Activated T-cell treated with anti-CD3 and anti-CD28 coated beads, Interleukin-2, amount 50 U/mL, for 72 hours (primary cell): ENCODE results near the gene FAS. TPM values are rescaled to one million over a fixed set of nuclear protein-coding genes. Genes with fewer than 3 reads are reported as not detected.

Experiments used
- ATAC-seq, 2 donors: fragments of 150-1000 bp; cut with Tn5 transposase; replicated peaks in 1 of 2; 2 replicates each; pipeline ENCODE4 v1.10.0; 2021; ENCODE audit warnings: moderate library complexity in 2 of 2, mild to moderate bottlenecking in 1 of 2
- DNase-seq, 2 donors: peaks; one replicate each; pipeline ENCODE4 v3.0.0; 2021 to 2022; ENCODE audit warnings: mixed read lengths in 1 of 2
- H3K27ac Mint-ChIP-seq: one replicate; pipeline ENCODE4 v1.8.0; 2022; ENCODE audit warnings: mild to moderate bottlenecking, moderate library complexity, mixed read lengths
- H3K27me3 Mint-ChIP-seq: one replicate; pipeline ENCODE4 v1.8.0; 2022; ENCODE audit warnings: low read depth, mixed read lengths
- H3K36me3 Mint-ChIP-seq, 2 donors: one replicate each; pipeline ENCODE4 v1.8.0; 2022; ENCODE audit warnings: mixed read lengths in 2 of 2, mild to moderate bottlenecking in 1 of 2; ENCODE audit not compliant: insufficient read depth in 2 of 2
- H3K4me1 Mint-ChIP-seq: one replicate; pipeline ENCODE4 v1.8.0; 2022; ENCODE audit warnings: low read depth, mixed read lengths
- H3K4me3 Mint-ChIP-seq, 2 donors: one replicate each; pipeline ENCODE4 v1.8.0; 2022; ENCODE audit warnings: mild to moderate bottlenecking in 2 of 2, mixed read lengths in 2 of 2, moderate library complexity in 2 of 2
- H3K9me3 Mint-ChIP-seq, 2 donors: one replicate each; pipeline ENCODE4 v1.8.0; 2022; ENCODE audit warnings: mixed read lengths in 2 of 2
- total RNA-seq, 2 donors: library from RNA; stranded (reverse); gene quantifications; one replicate each; pipeline ENCODE4 v1.2.3, GENCODE V29; 2022

FAS gene
- total RNA-seq: 100 to 1,000 TPM; 111 to 138 TPM

DNA sequence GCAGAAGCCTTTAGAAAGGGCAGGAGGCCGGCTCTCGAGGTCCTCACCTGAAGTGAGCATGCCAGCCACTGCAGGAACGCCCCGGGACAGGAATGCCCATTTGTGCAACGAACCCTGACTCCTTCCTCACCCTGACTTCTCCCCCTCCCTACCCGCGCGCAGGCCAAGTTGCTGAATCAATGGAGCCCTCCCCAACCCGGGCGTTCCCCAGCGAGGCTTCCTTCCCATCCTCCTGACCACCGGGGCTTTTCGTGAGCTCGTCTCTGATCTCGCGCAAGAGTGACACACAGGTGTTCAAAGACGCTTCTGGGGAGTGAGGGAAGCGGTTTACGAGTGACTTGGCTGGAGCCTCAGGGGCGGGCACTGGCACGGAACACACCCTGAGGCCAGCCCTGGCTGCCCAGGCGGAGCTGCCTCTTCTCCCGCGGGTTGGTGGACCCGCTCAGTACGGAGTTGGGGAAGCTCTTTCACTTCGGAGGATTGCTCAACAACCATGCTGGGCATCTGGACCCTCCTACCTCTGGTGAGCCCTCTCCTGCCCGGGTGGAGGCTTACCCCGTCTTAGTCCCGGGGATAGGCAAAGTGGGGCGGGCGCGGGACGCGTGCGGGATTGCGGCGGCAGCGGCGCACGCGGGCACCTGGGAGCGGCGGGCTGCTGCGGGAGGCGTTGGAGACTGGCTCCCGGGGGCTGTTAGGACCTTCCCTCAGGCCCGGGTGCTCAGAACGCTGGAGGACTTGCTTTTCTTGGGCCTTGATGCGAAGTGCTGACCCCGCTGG lies at the start of gene FAS:
Gene FAS, plus strand, starts transcription at position 415 of the 777 bp plus-strand sequence. Its CDS starts 79 bp downstream, at position 494.
- peak within 1 kb of the TSS; percentile 96 for H3K27ac Mint-ChIP-seq
- ATAC-seq (peak; percentile 86), DNase-seq (peak; percentile 88 to 90)
- H3K36me3 Mint-ChIP-seq: peaks cover 26 to 31% of the 10 kb centered on the region in 2 donors
- H3K27me3 Mint-ChIP-seq: no peaks in the 10 kb centered on the region
- H3K4me3 Mint-ChIP-seq: peak within 1 kb of the TSS; percentile 89 to 92
- H3K9me3 Mint-ChIP-seq: peaks cover 3 to 4% of the 10 kb centered on the region in 2 donors
- peaks cover 60% of the 10 kb centered on the region for H3K4me1 Mint-ChIP-seq

- Mint-ChIP-seq H3K27me3 (no peaks in the 10 kb centered on the region), H3K4me1 (peaks cover 11% of the 10 kb centered on the region), H3K9me3 (no peaks in the 10 kb centered on the region), H3K36me3 (peaks cover 0 to 5% of the 10 kb centered on the region in 2 donors), H3K27ac (no peak overlapping the region), H3K4me3 (no peak overlapping the region)
- ATAC-seq (no peak), DNase-seq (no peak)
Observed at GRCh38 chr10:88941026-88941425, 49.6 kb upstream of the FAS start.

DNA sequence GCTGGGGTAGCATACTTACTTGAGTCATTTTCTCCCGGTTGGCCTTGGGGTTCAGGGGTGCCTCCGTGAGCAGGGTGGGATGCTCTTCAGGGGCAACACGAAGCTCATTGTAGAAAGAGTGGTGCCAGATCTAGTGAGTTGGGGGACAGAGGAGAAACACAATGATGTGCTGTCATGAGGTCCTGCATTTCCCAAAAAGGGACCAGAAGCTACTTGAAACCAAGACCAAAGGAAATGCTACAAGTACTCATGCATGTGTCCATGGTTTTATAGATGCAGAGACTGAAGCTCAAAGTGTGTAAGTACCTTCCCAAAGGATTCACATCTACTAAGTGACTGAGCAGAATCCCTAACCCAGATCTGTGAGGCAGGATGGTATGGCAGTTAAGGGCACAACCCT lies 46.8 kb upstream of the FAS start:
- ATAC-seq: no peak
- no peak for DNase-seq
- H3K4me1 Mint-ChIP-seq: peaks cover 18% of the 10 kb centered on the region
- no peaks in the 10 kb centered on the region for H3K9me3 Mint-ChIP-seq
- no peak overlapping the region for H3K27ac Mint-ChIP-seq
- no peak overlapping the region for H3K4me3 Mint-ChIP-seq
- H3K36me3 Mint-ChIP-seq: no peaks in the 10 kb centered on the region
- H3K27me3 Mint-ChIP-seq: no peaks in the 10 kb centered on the region

DNA sequence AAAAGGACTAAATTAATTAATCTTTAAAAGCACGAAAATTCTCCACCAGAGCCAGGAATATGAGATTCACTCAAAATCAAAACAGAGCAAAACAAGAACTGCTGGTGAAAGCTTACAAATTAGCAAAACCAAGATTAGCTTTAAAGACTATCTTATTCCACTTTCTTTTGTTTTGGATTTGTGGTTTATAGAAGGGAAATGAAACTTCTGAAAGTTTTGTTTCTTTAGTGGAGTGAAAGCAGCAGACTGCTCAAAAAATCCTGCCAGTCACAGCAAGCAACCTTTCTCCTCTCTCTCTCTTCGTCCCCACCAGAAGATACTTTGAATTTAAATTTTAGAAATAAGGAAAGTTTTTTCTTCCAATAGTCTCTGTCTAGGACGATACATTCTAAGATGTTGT lies 45.8 kb upstream of the FAS start:
- Mint-ChIP-seq H3K27me3 (no peaks in the 10 kb centered on the region), H3K27ac (peak overlapping the region; percentile 46), H3K36me3 (no peaks in the 10 kb centered on the region), H3K9me3 (no peaks in the 10 kb centered on the region), H3K4me1 (peaks cover 18% of the 10 kb centered on the region), H3K4me3 (no peak overlapping the region)
- DNase-seq: no peak
- no peak for ATAC-seq

DNA sequence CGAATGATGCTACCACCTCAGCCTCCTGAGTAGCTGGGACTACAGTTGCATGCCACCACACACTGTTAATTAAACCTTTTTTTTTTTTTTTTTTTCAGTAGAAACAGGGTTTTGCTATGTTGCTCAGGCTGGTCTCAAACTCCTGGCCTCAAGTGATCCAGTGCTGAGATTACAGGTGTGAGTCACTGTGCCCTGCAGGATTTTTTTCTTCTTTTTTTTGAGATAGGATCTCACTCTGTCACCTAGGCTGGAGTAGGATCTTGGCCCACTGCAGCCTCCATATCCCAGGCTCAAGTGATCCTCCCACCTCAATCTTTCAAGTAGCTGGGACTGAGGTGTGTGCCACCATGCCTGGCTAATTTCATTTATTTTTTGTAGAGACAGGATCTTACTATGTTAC lies 44.4 kb upstream of the FAS start:
- Mint-ChIP-seq H3K4me1 (peaks cover 20% of the 10 kb centered on the region), H3K9me3 (no peaks in the 10 kb centered on the region), H3K36me3 (no peaks in the 10 kb centered on the region), H3K4me3 (no peak overlapping the region), H3K27ac (no peak overlapping the region), H3K27me3 (no peaks in the 10 kb centered on the region)
- ATAC-seq (no peak), DNase-seq (no peak)

- ATAC-seq (no peak), DNase-seq (no peak)
- H3K27ac Mint-ChIP-seq: no peak overlapping the region
- H3K4me3 Mint-ChIP-seq: no peak overlapping the region
- H3K27me3 Mint-ChIP-seq: no peaks in the 10 kb centered on the region
- no peaks in the 10 kb centered on the region for H3K9me3 Mint-ChIP-seq
- H3K4me1 Mint-ChIP-seq: peaks cover 22% of the 10 kb centered on the region
- H3K36me3 Mint-ChIP-seq: no peaks in the 10 kb centered on the region
Observed at GRCh38 chr10:88946965-88947590, 43.5 kb upstream of the FAS start.

GRCh38 chr10:88949051-88949450 lies 41.5 kb upstream of the FAS start:
- ATAC-seq (no peak), DNase-seq (no peak)
- H3K4me3 Mint-ChIP-seq: no peak overlapping the region
- H3K9me3 Mint-ChIP-seq: no peaks in the 10 kb centered on the region
- peaks cover 22% of the 10 kb centered on the region for H3K4me1 Mint-ChIP-seq
- no peak overlapping the region for H3K27ac Mint-ChIP-seq
- H3K36me3 Mint-ChIP-seq: no peaks in the 10 kb centered on the region
- no peaks in the 10 kb centered on the region for H3K27me3 Mint-ChIP-seq

DNA sequence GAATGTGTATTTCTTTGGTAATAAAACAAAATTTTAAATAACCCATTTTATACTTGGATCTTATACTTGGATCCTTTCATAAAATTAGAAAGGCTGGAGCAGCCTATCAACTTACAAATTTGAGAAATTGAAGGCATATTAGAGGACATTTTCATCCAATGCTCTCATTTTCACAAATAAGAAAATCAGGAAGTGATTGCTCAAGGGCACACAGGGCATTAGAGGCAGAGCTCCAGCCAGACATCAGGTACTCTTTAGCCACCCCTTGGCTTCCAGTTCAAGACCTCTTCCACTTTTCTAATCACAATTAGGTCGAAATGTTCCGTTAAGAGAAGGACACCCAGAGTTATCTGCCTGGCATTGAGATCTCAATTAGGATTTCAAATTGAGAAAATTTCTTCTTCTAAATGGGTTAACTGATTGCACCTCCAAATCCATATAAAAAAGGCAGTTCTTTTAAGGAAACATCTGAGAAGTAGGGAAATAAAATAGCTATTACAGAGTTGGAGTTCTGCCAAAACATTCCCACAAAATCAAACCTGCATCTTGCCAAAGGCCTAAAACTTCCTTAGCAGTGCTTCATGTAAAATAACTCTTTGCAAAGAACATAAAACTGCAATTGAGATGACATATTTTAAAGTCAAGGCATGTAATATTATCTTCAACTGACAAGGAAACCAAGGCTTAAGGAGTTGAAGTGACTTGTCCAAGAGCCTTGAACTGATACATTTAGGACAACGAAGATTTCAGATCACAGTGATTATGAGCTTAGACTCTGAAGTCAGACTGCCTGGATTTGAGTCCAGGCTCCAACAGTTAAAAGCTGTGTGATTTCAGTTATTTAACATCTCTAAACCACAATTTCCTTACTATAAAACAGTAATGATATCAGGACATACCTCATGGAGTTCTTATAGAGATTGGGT lies 40.4 kb upstream of the FAS start:
- Mint-ChIP-seq H3K36me3 (no peaks in the 10 kb centered on the region), H3K4me3 (no peak overlapping the region), H3K4me1 (peaks cover 15% of the 10 kb centered on the region), H3K27me3 (no peaks in the 10 kb centered on the region), H3K9me3 (no peaks in the 10 kb centered on the region), H3K27ac (no peak overlapping the region)
- ATAC-seq: no peak
- no peak for DNase-seq

GRCh38 chr10:88952647-88953111 lies 37.9 kb upstream of the FAS start, which contains the start of gene ACTA2:
Gene ACTA2, minus strand, starts transcription at chr10:88952773. Its CDS starts 3,843 bp downstream, at chr10:88948930.
- ATAC-seq (no peak), DNase-seq (no peak)
- no peak within 1 kb of the TSS for H3K27ac Mint-ChIP-seq
- no peak within 1 kb of the TSS for H3K4me3 Mint-ChIP-seq
- H3K9me3 Mint-ChIP-seq: no peaks in the 10 kb centered on the region
- no peaks in the 10 kb centered on the region for H3K36me3 Mint-ChIP-seq
- H3K27me3 Mint-ChIP-seq: no peaks in the 10 kb centered on the region
- H3K4me1 Mint-ChIP-seq: peaks cover 4% of the 10 kb centered on the region

DNA sequence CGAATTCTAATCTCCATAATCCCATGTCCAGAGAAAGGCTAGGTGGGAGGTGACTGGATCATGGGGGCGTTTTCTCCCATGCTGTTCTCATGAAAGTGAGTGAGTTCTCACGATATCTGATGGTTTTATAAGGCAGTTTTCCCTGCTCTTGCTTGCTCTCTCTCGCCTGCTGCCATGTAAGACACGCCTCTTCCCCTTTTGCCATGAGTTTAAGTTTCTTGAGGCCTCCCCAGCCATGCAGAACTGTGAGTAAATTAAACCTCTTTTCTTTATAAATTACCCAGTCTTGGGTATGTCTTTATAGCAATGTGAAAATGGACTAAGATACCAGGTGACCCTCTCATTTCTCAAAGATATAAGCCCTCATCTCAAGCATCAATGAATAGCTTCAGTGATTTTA lies 36.9 kb upstream of the FAS start:
- H3K27ac Mint-ChIP-seq: peak overlapping the region; percentile 54
- H3K36me3 Mint-ChIP-seq: no peaks in the 10 kb centered on the region
- peaks cover 4% of the 10 kb centered on the region for H3K4me1 Mint-ChIP-seq
- no peak for DNase-seq
- no peaks in the 10 kb centered on the region for H3K27me3 Mint-ChIP-seq
- no peak for ATAC-seq
- no peaks in the 10 kb centered on the region for H3K9me3 Mint-ChIP-seq
- H3K4me3 Mint-ChIP-seq: no peak overlapping the region

GRCh38 chr10:88954458-88955083 lies 36.0 kb upstream of the FAS start:
- ATAC-seq (no peak), DNase-seq (no peak)
- H3K4me1 Mint-ChIP-seq: peaks cover 4% of the 10 kb centered on the region
- H3K27me3 Mint-ChIP-seq: no peaks in the 10 kb centered on the region
- H3K9me3 Mint-ChIP-seq: no peaks in the 10 kb centered on the region
- H3K27ac Mint-ChIP-seq: no peak overlapping the region
- H3K4me3 Mint-ChIP-seq: no peak overlapping the region
- H3K36me3 Mint-ChIP-seq: no peaks in the 10 kb centered on the region

GRCh38 chr10:88957381-88957780 lies 33.2 kb upstream of the FAS start:
- H3K4me1 Mint-ChIP-seq: peaks cover 17% of the 10 kb centered on the region

More at GRCh38 chr10:88957381-88957780, 33.2 kb upstream of the FAS start:
- Mint-ChIP-seq H3K36me3 (no peaks in the 10 kb centered on the region), H3K27ac (no peak overlapping the region), H3K27me3 (no peaks in the 10 kb centered on the region), H3K4me3 (no peak overlapping the region), H3K9me3 (no peaks in the 10 kb centered on the region)
- no peak for ATAC-seq
- DNase-seq: no peak
